HepG2 (cell line): ENCODE results near the gene LAG3. TPM values are rescaled to one million over a fixed set of nuclear protein-coding genes. Genes with fewer than 3 reads are reported as not detected.

ENCODE experiments used
- FOXK1 ChIP-seq: sonication (generic); formaldehyde crosslinking; IDR thresholded peaks from 2 replicates; pipeline ENCODE4 v1.4.0; 2020; ENCODE audit warnings: low read depth, missing genetic modification reagents, borderline replicate concordance
- HNRNPK ChIP-seq: fragments of 200-400 bp; formaldehyde crosslinking; IDR thresholded peaks from 2 replicates; pipeline ENCODE4 v1.6.1; 2018; ENCODE audit warnings: low read length, low read depth, moderate library complexity, mild to moderate bottlenecking; ENCODE audit not compliant: poor library complexity, severe bottlenecking
- MAX ChIP-seq: IDR thresholded peaks from 2 replicates; pipeline ENCODE4 v1.6.1; 2012; ENCODE audit warnings: inconsistent platforms
- RFX3 ChIP-seq: IDR thresholded peaks from 2 replicates; pipeline ENCODE4 v1.6.1; 2016; ENCODE audit warnings: missing biosample characterization, missing genetic modification reagents
- SP1 ChIP-seq, 2 experiments: fragments of 450-650 bp in 1 of 2; sonication (generic) in 1 of 2; formaldehyde crosslinking in 1 of 2; IDR thresholded peaks; 2 replicates each; pipeline versions ENCODE4 v1.4.0 to v1.6.1; 2016 to 2020; ENCODE audit warnings: missing genetic modification reagents in 1 of 2
- TBX2 ChIP-seq: sonication (generic); formaldehyde crosslinking; IDR thresholded peaks from 2 replicates; pipeline ENCODE4 v1.5.0; 2020; ENCODE audit warnings: missing genetic modification reagents, mild to moderate bottlenecking, borderline replicate concordance
- YEATS2 ChIP-seq: sonication (generic); formaldehyde crosslinking; IDR thresholded peaks from 2 replicates; pipeline ENCODE4 v1.4.0; 2020; ENCODE audit warnings: missing genetic modification reagents, borderline replicate concordance
- polyA plus RNA-seq, 8 experiments: library from polyadenylated mRNA; depleted of rRNA in 3 of 8; stranded (reverse) in 7 of 8; unstranded in 1 of 8; fragments of >200 nt; fragmentation: Illumina TruSeq in 4 of 8; extraction: Trizol in 4 of 8; gene quantifications; 2 replicates each; pipeline versions ENCODE4 v1.2.1 to v1.2.3, GENCODE V29; 2011 to 2016; ENCODE audit warnings: low read depth in 4 of 8, missing spikeins in 1 of 8, mixed read lengths in 1 of 8; ENCODE audit not compliant: insufficient read depth in 1 of 8
- total RNA-seq, 5 experiments: library from RNA; depleted of rRNA; stranded (reverse); fragments of >200 nt; fragmentation: Illumina TruSeq; extraction: Trizol; gene quantifications; 2 replicates each; pipeline ENCODE4 v1.2.3, GENCODE V29; 2016; ENCODE audit warnings: low read depth in 1 of 5
- TF ChIP-seq, protein P1 (sequence below), 2 experiments: sonication (generic) in 1 of 2; formaldehyde crosslinking in 1 of 2; IDR thresholded peaks; 2 replicates each; pipeline versions ENCODE4 v1.4.0 to v1.6.1; 2018 to 2020; ENCODE audit warnings: missing genetic modification reagents in 2 of 2, borderline replicate concordance in 1 of 2, low read depth in 1 of 2, mild to moderate bottlenecking in 1 of 2, missing biosample characterization in 1 of 2
- TF ChIP-seq, protein P2 (sequence below): IDR thresholded peaks from 2 replicates; pipeline ENCODE4 v1.6.1; 2018; ENCODE audit warnings: missing genetic modification reagents, mild to moderate bottlenecking, missing compliant biosample characterization
- TF ChIP-seq, protein P3 (sequence below), 2 experiments: sonication (generic) in 1 of 2; formaldehyde crosslinking in 1 of 2; IDR thresholded peaks; 2 replicates each; pipeline versions ENCODE4 v1.5.1 to v1.6.1; 2011 to 2020; ENCODE audit warnings: borderline replicate concordance in 1 of 2, low read depth in 1 of 2, low read length in 1 of 2, mild to moderate bottlenecking in 1 of 2, missing genetic modification reagents in 1 of 2, moderate library complexity in 1 of 2
- TF ChIP-seq, protein P4 (sequence below): sonication (generic); formaldehyde crosslinking; IDR thresholded peaks from 2 replicates; pipeline ENCODE4 v1.8.0; 2022; ENCODE audit warnings: low read depth, missing genetic modification reagents

Gene LAG3
- total and polyA plus RNA-seq, 2 of the 13 experiments (the other 11 are each of a cell fraction or from before 2014, with no cell fraction given): 0.11 to 0.26 TPM

GRCh38 chr12:6827437-6827911, 55.2 kb downstream of the LAG3 start (continued):
- TF ChIP-seq, protein P1, sequence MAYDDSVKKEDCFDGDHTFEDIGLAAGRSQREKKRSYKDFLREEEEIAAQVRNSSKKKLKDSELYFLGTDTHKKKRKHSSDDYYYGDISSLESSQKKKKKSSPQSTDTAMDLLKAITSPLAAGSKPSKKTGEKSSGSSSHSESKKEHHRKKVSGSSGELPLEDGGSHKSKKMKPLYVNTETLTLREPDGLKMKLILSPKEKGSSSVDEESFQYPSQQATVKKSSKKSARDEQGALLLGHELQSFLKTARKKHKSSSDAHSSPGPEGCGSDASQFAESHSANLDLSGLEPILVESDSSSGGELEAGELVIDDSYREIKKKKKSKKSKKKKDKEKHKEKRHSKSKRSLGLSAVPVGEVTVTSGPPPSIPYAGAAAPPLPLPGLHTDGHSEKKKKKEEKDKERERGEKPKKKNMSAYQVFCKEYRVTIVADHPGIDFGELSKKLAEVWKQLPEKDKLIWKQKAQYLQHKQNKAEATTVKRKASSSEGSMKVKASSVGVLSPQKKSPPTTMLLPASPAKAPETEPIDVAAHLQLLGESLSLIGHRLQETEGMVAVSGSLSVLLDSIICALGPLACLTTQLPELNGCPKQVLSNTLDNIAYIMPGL (CRISPR knock-in tag; IDR thresholded peaks at IDR 0.05; ENCODE audit: borderline replicate concordance in 1 of 2, low read depth in 1 of 2): 0 out of 4 replicates have a peak, but pooled peaks of 1 of the 2 experiments have one; percentile 22
- TF ChIP-seq, protein P2, sequence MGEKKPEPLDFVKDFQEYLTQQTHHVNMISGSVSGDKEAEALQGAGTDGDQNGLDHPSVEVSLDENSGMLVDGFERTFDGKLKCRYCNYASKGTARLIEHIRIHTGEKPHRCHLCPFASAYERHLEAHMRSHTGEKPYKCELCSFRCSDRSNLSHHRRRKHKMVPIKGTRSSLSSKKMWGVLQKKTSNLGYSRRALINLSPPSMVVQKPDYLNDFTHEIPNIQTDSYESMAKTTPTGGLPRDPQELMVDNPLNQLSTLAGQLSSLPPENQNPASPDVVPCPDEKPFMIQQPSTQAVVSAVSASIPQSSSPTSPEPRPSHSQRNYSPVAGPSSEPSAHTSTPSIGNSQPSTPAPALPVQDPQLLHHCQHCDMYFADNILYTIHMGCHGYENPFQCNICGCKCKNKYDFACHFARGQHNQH: 0 out of 2 replicates have a peak, but pooled peaks have one; percentile 29
- TF ChIP-seq SP1 (IDR thresholded peaks at IDR 0.05) (no peak), SP1 (CRISPR knock-in tag; IDR thresholded peaks at IDR 0.05) (peak; percentile 25; the same call in 1 of the 2 replicates), RFX3 (CRISPR knock-in tag) (peak; percentile 17; the same call in 1 of the 2 replicates), YEATS2 (CRISPR knock-in tag) (peak; percentile 27; the same call in 1 of the 2 replicates), MAX (peak; percentile 82), FOXK1 (no peak), HNRNPK (peak; percentile 61), TBX2 (CRISPR knock-in tag) (0 out of 2 replicates have a peak, but pooled peaks have one; percentile 31)
- TF ChIP-seq, protein P3, sequence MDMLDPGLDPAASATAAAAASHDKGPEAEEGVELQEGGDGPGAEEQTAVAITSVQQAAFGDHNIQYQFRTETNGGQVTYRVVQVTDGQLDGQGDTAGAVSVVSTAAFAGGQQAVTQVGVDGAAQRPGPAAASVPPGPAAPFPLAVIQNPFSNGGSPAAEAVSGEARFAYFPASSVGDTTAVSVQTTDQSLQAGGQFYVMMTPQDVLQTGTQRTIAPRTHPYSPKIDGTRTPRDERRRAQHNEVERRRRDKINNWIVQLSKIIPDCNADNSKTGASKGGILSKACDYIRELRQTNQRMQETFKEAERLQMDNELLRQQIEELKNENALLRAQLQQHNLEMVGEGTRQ (IDR thresholded peaks at IDR 0.05; ENCODE audit: low read depth, low read length): 0 out of 2 replicates have a peak, but pooled peaks have one; percentile 3
- TF ChIP-seq, protein P3 (CRISPR knock-in tag; IDR thresholded peaks at IDR 0.05; ENCODE audit: borderline replicate concordance): peak; percentile 67; the same call in 1 of the 2 replicates
- TF ChIP-seq, protein P4, sequence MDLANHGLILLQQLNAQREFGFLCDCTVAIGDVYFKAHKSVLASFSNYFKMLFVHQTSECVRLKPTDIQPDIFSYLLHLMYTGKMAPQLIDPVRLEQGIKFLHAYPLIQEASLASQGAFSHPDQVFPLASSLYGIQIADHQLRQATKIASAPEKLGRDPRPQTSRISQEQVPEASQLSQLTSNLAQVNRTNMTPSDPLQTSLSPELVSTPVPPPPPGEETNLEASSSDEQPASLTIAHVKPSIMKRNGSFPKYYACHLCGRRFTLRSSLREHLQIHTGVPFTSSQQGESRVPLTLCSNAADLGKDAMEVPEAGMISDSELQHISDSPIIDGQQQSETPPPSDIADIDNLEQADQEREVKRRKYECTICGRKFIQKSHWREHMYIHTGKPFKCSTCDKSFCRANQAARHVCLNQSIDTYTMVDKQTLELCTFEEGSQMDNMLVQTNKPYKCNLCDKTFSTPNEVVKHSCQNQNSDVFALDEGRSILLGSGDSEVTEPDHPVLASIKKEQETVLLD (CRISPR knock-in tag): no peak

Other genes with a start within 250 kb of the LAG3 start
- gene GAPDH, start 238.0 kb upstream of the LAG3 start, total RNA-seq (2016; rRNA removed; fragmentation: Illumina TruSeq; extraction: Trizol): 3,038 and 4,052 TPM in 2 replicates
- 12,395 and 12,722 TPM in 2 replicates for gene GAPDH, start 238.0 kb upstream of the LAG3 start, polyA plus RNA-seq (2011; rRNA removed)
- 7.0 and 12.8 TPM in 2 replicates for gene IFFO1, start 216.5 kb upstream of the LAG3 start, total RNA-seq (2016; rRNA removed; fragmentation: Illumina TruSeq; extraction: Trizol)
- gene IFFO1, start 216.5 kb upstream of the LAG3 start, polyA plus RNA-seq (2011; rRNA removed): 14.6 and 18.3 TPM in 2 replicates
- gene NOP2, start 204.2 kb upstream of the LAG3 start, total RNA-seq (2016; rRNA removed; fragmentation: Illumina TruSeq; extraction: Trizol): 50.0 and 56.7 TPM in 2 replicates
- 47.3 and 52.9 TPM in 2 replicates for gene NOP2, start 204.2 kb upstream of the LAG3 start, polyA plus RNA-seq (2011; rRNA removed)
- 148 and 156 TPM in 2 replicates for gene CHD4, start 165.1 kb upstream of the LAG3 start, total RNA-seq (2016; rRNA removed; fragmentation: Illumina TruSeq; extraction: Trizol)
- 76.2 and 82.8 TPM in 2 replicates for gene CHD4, start 165.1 kb upstream of the LAG3 start, polyA plus RNA-seq (2011; rRNA removed)
- gene LPAR5, start 136.6 kb upstream of the LAG3 start, total RNA-seq (2016; rRNA removed; fragmentation: Illumina TruSeq; extraction: Trizol): 0.07 and 0.09 TPM in 2 replicates
- gene LPAR5, start 136.6 kb upstream of the LAG3 start, polyA plus RNA-seq (2011; rRNA removed): 0.17 and 0.32 TPM in 2 replicates
- gene ACRBP, start 125.1 kb upstream of the LAG3 start, total RNA-seq (2016; rRNA removed; fragmentation: Illumina TruSeq; extraction: Trizol): not detected in 2 replicates
- 0.37 and 0.46 TPM in 2 replicates for gene ACRBP, start 125.1 kb upstream of the LAG3 start, polyA plus RNA-seq (2011; rRNA removed)
- gene ING4, start 109.4 kb upstream of the LAG3 start, total RNA-seq (2016; rRNA removed; fragmentation: Illumina TruSeq; extraction: Trizol): 12.7 and 14.4 TPM in 2 replicates
- gene ING4, start 109.4 kb upstream of the LAG3 start, polyA plus RNA-seq (2011; rRNA removed): 32.4 and 34.2 TPM in 2 replicates
- 23.6 and 24.1 TPM in 2 replicates for gene ZNF384, start 83.1 kb upstream of the LAG3 start, total RNA-seq (2016; rRNA removed; fragmentation: Illumina TruSeq; extraction: Trizol)
- gene ZNF384, start 83.1 kb upstream of the LAG3 start, polyA plus RNA-seq (2011; rRNA removed): 54.3 and 55.3 TPM in 2 replicates
- gene PIANP, start 71.7 kb upstream of the LAG3 start, total RNA-seq (2016; rRNA removed; fragmentation: Illumina TruSeq; extraction: Trizol): not detected in 2 replicates
- not detected in 2 replicates for gene PIANP, start 71.7 kb upstream of the LAG3 start, polyA plus RNA-seq (2011; rRNA removed)
- gene COPS7A, start 48.5 kb upstream of the LAG3 start, total RNA-seq (2016; rRNA removed; fragmentation: Illumina TruSeq; extraction: Trizol): 38.0 and 40.0 TPM in 2 replicates
- gene COPS7A, start 48.5 kb upstream of the LAG3 start, polyA plus RNA-seq (2011; rRNA removed): 71.4 and 73.6 TPM in 2 replicates
- gene MLF2, start 19.4 kb upstream of the LAG3 start, total RNA-seq (2016; rRNA removed; fragmentation: Illumina TruSeq; extraction: Trizol): 88.1 and 95.8 TPM in 2 replicates
- 167 and 178 TPM in 2 replicates for gene MLF2, start 19.4 kb upstream of the LAG3 start, polyA plus RNA-seq (2011; rRNA removed)
- gene PTMS, start 6.2 kb upstream of the LAG3 start, total RNA-seq (2016; rRNA removed; fragmentation: Illumina TruSeq; extraction: Trizol): 40.5 and 42.1 TPM in 2 replicates
- gene PTMS, start 6.2 kb upstream of the LAG3 start, polyA plus RNA-seq (2011; rRNA removed): 79.1 and 82.4 TPM in 2 replicates
- gene CD4, start 17.0 kb downstream of the LAG3 start, total RNA-seq (2016; rRNA removed; fragmentation: Illumina TruSeq; extraction: Trizol): 0.07 and 0.27 TPM in 2 replicates
- gene CD4, start 17.0 kb downstream of the LAG3 start, polyA plus RNA-seq (2011; rRNA removed): 0.68 and 0.95 TPM in 2 replicates
- gene GPR162, start 49.3 kb downstream of the LAG3 start, total RNA-seq (2016; rRNA removed; fragmentation: Illumina TruSeq; extraction: Trizol): not detected in 2 replicates
- gene GPR162, start 49.3 kb downstream of the LAG3 start, polyA plus RNA-seq (2011; rRNA removed): 0.08 and 0.10 TPM in 2 replicates
- 7.9 and 20.5 TPM in 2 replicates for gene P3H3, start 55.9 kb downstream of the LAG3 start, total RNA-seq (2016; rRNA removed; fragmentation: Illumina TruSeq; extraction: Trizol)
- 20.1 and 21.1 TPM in 2 replicates for gene P3H3, start 55.9 kb downstream of the LAG3 start, polyA plus RNA-seq (2011; rRNA removed)
- gene GNB3, start 68.4 kb downstream of the LAG3 start, total RNA-seq (2016; rRNA removed; fragmentation: Illumina TruSeq; extraction: Trizol): 0.17 and 1.3 TPM in 2 replicates
- gene GNB3, start 68.4 kb downstream of the LAG3 start, polyA plus RNA-seq (2011; rRNA removed): 3.6 and 3.8 TPM in 2 replicates
- gene CDCA3, start 78.8 kb downstream of the LAG3 start, total RNA-seq (2016; rRNA removed; fragmentation: Illumina TruSeq; extraction: Trizol): 51.9 and 56.5 TPM in 2 replicates
- gene CDCA3, start 78.8 kb downstream of the LAG3 start, polyA plus RNA-seq (2011; rRNA removed): 21.8 and 32.7 TPM in 2 replicates
- gene USP5, start 79.6 kb downstream of the LAG3 start, total RNA-seq (2016; rRNA removed; fragmentation: Illumina TruSeq; extraction: Trizol): 53.4 and 56.0 TPM in 2 replicates
- gene USP5, start 79.6 kb downstream of the LAG3 start, polyA plus RNA-seq (2011; rRNA removed): 39.6 and 42.8 TPM in 2 replicates
- 945 and 1,237 TPM in 2 replicates for gene TPI1, start 95.0 kb downstream of the LAG3 start, total RNA-seq (2016; rRNA removed; fragmentation: Illumina TruSeq; extraction: Trizol)
- 2,303 and 2,535 TPM in 2 replicates for gene TPI1, start 95.0 kb downstream of the LAG3 start, polyA plus RNA-seq (2011; rRNA removed)
- 4.0 and 6.2 TPM in 2 replicates for gene SPSB2, start 100.8 kb downstream of the LAG3 start, total RNA-seq (2016; rRNA removed; fragmentation: Illumina TruSeq; extraction: Trizol)
- 1.9 and 2.0 TPM in 2 replicates for gene SPSB2, start 100.8 kb downstream of the LAG3 start, polyA plus RNA-seq (2011; rRNA removed)
- gene LRRC23, start 132.3 kb downstream of the LAG3 start, total RNA-seq (2016; rRNA removed; fragmentation: Illumina TruSeq; extraction: Trizol): 6.0 and 6.7 TPM in 2 replicates
- gene LRRC23, start 132.3 kb downstream of the LAG3 start, polyA plus RNA-seq (2011; rRNA removed): 6.2 and 7.8 TPM in 2 replicates
- 15.9 and 19.3 TPM in 2 replicates for gene ENO2, start 142.1 kb downstream of the LAG3 start, total RNA-seq (2016; rRNA removed; fragmentation: Illumina TruSeq; extraction: Trizol)
- gene ENO2, start 142.1 kb downstream of the LAG3 start, polyA plus RNA-seq (2011; rRNA removed): 136 and 144 TPM in 2 replicates
- 2.1 TPM in 2 replicates for gene ATN1, start 155.4 kb downstream of the LAG3 start, total RNA-seq (2016; rRNA removed; fragmentation: Illumina TruSeq; extraction: Trizol)
- 8.6 and 10.7 TPM in 2 replicates for gene ATN1, start 155.4 kb downstream of the LAG3 start, polyA plus RNA-seq (2011; rRNA removed)
- not detected in 2 replicates for gene RNU7-1, start 171.3 kb downstream of the LAG3 start, total RNA-seq (2016; rRNA removed; fragmentation: Illumina TruSeq; extraction: Trizol)
- not detected in 2 replicates for gene RNU7-1, start 171.3 kb downstream of the LAG3 start, polyA plus RNA-seq (2011; rRNA removed)
- 84.0 and 89.7 TPM in 2 replicates for gene C12orf57, start 171.5 kb downstream of the LAG3 start, total RNA-seq (2016; rRNA removed; fragmentation: Illumina TruSeq; extraction: Trizol)
- gene C12orf57, start 171.5 kb downstream of the LAG3 start, polyA plus RNA-seq (2011; rRNA removed): 287 and 302 TPM in 2 replicates
- 9.5 and 10.6 TPM in 2 replicates for gene PTPN6, start 178.8 kb downstream of the LAG3 start, total RNA-seq (2016; rRNA removed; fragmentation: Illumina TruSeq; extraction: Trizol)
- 9.1 and 10.5 TPM in 2 replicates for gene PTPN6, start 178.8 kb downstream of the LAG3 start, polyA plus RNA-seq (2011; rRNA removed)
- 291 and 394 TPM in 2 replicates for gene PHB2, start 198.1 kb downstream of the LAG3 start, total RNA-seq (2016; rRNA removed; fragmentation: Illumina TruSeq; extraction: Trizol)
- 425 and 468 TPM in 2 replicates for gene PHB2, start 198.1 kb downstream of the LAG3 start, polyA plus RNA-seq (2011; rRNA removed)
- 130 and 190 TPM in 2 replicates for gene EMG1, start 198.4 kb downstream of the LAG3 start, total RNA-seq (2016; rRNA removed; fragmentation: Illumina TruSeq; extraction: Trizol)
- 57.7 and 76.3 TPM in 2 replicates for gene EMG1, start 198.4 kb downstream of the LAG3 start, polyA plus RNA-seq (2011; rRNA removed)
- 22.1 and 44.5 TPM in 2 replicates for gene LPCAT3, start 246.0 kb downstream of the LAG3 start, total RNA-seq (2016; rRNA removed; fragmentation: Illumina TruSeq; extraction: Trizol)
- gene LPCAT3, start 246.0 kb downstream of the LAG3 start, polyA plus RNA-seq (2011; rRNA removed): 62.7 and 64.3 TPM in 2 replicates